COLO668 (cell line): ENCODE measurements around the gene TUBA8.

Source experiments
- DNase-seq: peaks from one replicate; lab custom pipeline; 2025; ENCODE audit not compliant: unreplicated experiment; lab: John Stamatoyannopoulos, UW

Gene TUBA8

DNA sequence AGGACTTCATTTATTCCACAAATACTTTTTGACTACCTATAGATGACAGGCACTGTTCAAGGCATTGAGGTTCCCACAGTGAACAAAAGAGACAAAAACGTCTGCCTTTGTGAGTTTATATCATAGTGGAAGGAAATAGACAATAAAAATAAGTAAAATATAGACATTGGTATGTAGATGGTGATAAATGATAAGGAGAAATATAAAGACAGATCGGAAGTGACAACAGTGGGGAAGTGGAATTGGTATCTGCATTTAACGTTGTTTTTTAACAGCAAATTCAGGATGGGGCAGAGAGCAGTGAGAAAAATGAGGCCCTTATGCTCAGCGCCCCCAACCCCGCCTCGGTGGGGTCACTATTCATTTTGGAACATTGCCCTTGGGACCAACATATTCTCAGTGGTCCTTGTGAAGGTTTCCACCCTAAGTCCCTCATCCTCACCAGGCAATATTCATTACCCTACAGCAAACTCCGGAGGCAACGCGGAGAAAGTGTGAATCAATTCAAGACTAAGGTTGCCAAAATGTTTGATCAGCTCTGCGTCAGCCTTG is 33.4 kb upstream of the TUBA8 start:
- DNase-seq: no peak

- DNase-seq: peak; percentile 96
These were observed 32.8 kb upstream of the TUBA8 start, which contains the start of gene PEX26 for GRCh38 chr22:18077639-18078328. Gene PEX26, plus strand, starts transcription at chr22:18077990. Its CDS starts 387 bp downstream, at chr22:18078377.

DNA sequence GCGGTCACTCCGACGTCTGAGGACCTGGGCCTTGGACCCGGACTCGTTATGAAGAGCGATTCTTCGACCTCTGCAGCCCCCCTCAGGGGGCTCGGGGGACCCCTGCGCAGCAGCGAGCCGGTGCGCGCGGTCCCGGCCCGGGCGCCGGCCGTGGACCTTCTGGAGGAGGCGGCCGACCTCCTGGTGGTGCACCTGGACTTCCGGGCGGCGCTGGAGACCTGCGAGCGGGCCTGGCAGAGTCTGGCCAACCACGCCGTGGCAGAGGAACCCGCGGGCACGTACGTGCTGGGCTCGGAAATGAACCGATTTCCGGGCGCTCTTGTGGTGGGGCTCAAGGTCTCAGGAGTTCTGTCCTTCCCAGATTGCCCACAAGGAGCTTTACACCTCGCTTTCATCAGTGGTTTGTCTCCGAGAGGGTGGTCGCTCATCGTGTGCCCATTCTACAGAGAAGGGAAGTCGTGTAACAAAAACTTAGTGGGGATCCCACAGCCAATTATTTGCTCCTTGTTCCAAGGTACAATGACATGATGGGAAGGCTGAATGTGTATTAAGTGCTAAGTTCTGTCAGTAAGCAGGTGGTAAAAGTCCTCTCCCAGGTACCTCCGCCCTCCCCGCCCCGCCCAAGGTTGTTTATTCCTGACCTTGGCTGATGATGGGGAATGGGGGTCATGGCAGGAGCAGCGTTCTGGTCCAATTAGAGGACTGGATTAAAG is 32.1 kb upstream of the TUBA8 start:
- DNase-seq: peak; percentile 78

- no peak for DNase-seq
These were observed 30.8 kb upstream of the TUBA8 start for GRCh38 chr22:18079706-18080233.

DNA sequence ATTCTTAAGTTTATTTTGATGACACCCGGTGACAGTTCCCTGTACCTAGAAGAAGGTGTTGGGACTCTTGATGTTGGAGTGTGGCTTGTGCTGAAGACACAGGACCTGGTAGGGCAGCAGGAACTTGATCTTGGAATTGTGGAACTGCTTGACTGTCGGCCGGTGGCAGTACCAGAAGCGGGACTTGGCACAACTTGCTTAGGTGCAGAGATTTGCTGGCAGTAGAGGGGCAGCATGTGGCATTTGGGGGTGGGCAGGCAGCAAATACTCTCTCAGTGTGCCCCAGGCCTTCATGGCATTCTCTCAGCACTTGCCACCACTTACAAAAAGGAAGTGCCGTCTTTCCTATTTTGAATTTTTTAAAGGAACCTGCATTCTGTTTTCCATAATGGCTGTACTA is 29.2 kb upstream of the TUBA8 start:
- no peak for DNase-seq

GRCh38 chr22:18082467-18082866 is 28.1 kb upstream of the TUBA8 start:
- no peak for DNase-seq

GRCh38 chr22:18083406-18083805 is 27.2 kb upstream of the TUBA8 start:
- DNase-seq: no peak

- DNase-seq: no peak
These were observed 25.4 kb upstream of the TUBA8 start for GRCh38 chr22:18085188-18085587.

DNA sequence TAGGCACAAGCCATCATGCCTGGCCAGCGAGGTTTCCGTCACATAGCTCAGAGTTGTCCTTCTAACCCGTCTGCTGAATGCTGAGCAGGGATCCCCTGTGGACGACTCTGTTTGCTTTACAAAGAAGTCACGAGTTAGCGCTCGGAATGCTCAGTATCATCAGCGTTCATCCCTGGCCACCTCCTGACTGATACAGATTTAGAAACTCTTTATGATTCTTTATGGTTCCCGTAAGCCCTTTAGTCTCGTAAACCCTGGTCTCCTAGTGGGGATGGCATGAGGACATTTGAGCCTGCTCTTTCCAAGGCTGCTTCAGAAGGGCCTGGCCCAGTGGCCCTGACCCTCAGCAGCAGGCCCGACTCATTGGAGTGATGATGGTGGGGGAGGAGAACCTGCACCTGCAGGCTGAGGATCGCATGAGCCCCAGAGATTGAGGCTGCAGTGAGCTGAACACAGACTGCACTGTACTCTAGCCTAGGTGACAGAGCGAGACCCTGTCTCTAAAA is 23.2 kb upstream of the TUBA8 start:
- no peak for DNase-seq

- DNase-seq: no peak
These were observed 21.6 kb upstream of the TUBA8 start for GRCh38 chr22:18088825-18089568.

DNA sequence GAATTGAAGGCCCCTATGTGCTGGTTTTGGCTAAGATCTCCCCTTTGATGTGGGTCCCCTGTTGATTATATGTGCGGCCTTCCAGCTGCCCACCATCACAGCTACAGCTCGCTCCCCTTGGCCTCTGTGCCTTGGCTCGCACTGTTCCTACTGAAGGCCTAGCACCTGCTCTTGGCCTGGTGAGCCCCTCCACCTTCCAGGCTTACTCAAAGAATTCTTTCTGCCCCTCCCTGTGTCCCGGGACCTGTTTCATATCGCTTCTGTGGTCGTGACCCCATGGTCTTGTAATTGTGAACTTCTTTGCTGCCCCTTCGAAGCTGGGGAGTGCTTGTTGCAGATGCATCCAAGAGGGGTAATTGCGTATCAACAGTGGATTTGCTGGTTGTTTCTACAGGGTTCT is 20.3 kb upstream of the TUBA8 start:
- no peak for DNase-seq

DNA sequence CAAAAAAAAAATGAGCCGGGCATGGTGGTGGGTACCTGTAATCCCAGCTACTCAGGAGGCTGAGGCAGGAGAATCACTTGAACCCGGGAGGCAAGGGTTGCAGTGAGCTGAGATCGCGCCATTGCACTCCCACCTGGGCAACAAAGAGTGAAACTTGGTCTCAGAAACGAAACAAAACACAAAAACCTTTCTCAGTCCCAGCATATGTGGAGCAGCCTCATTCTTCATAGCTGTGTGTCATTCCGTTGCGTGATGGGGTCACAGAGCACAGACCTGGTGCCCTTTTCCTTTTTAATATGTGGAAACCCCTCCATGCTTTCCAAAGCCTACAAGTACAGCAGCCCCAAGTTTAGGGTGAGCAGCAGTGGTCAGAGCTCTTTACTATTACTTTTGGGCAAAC is 19.1 kb upstream of the TUBA8 start:
- DNase-seq: no peak

DNA sequence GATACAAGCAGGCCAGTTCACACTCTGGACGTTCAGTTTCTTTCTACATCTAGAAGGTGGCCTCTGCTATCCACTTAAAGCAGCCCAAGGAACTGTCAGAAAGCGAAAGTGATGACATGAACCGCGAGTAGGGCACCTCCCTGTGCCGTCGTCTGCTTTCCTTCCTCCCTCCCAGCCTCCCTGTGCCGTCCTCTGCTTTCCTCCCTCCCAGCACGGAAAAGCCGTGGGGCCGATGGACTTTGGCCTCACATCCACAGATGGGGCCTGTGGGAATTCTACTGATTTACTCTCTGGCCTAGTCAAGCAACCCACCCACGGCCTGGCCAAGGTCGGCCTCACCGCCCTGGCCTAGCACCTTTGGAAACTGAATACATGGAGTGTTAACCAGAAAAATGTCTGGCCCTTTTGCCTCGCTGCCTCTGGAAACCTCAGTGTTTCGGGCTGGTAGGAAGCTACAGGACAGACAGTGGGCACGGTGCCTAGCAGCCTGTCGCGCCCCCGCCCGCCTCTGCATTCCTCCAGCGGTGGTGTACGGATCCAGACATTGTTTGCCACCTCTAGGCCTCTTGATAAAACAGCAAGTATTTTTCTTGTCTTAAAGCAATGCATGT is 18.6 kb upstream of the TUBA8 start:
- DNase-seq: peak; percentile 35

- no peak for DNase-seq
These were observed 16.9 kb upstream of the TUBA8 start for GRCh38 chr22:18093661-18094060.

- no peak for DNase-seq
These were observed 15.4 kb upstream of the TUBA8 start for GRCh38 chr22:18095101-18095805.

GRCh38 chr22:18096823-18097222 is 13.8 kb upstream of the TUBA8 start:
- DNase-seq: no peak

DNA sequence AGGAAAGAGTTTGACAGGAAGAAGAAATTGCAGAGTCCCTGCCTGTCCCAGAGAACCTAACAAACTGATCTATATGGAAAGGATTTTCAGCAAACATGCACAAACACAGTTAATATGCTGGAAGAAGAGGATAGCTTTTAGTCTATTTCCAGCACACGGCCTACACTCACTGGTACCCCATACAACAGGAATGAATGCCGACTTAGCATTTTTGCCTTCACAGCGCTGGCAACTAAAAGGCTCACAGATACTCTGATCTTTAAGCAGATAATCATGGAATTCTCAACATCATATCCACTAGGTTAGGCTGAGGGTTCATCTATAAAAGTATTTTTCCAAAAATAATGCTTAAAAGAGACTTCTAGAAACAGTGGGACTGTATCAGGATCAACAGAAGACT is 9.8 kb upstream of the TUBA8 start:
- no peak for DNase-seq

DNA sequence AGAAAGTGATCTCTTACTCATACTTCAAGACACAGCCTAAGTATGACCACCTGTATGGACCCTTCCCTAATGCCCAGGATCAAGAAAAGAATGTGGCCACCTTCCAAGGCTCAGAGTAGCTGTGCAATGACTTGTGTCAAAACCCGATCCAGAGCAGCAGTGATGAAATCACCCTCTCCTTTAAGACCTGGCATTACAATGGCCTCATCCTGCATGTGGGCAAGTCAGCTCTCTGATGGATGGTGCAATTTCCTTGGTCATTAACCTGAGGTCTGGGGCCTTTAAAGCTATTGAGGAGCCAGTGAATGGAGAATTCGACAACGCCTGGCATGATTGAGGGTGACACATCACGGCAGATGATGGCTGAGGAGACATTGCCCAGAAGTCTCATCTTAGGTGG is 9.1 kb upstream of the TUBA8 start:
- DNase-seq: no peak

- no peak for DNase-seq
These were observed 6.9 kb upstream of the TUBA8 start for GRCh38 chr22:18103527-18104269.
